WI38 (cell line): ENCODE data around the gene ZNF718.

Source experiments
- H3K4me3 ChIP-seq: 2 replicates; pipeline ENCODE4 v1.5.1; 2011; ENCODE audit warnings: low read depth, mild to moderate bottlenecking, control low read depth, low read length
- TF ChIP-seq, protein P1 (sequence below): IDR thresholded peaks from 2 replicates; pipeline ENCODE4 v1.5.1; 2012; ENCODE audit warnings: low read depth, mild to moderate bottlenecking, control low read depth, low read length

ZNF718 gene

DNA sequence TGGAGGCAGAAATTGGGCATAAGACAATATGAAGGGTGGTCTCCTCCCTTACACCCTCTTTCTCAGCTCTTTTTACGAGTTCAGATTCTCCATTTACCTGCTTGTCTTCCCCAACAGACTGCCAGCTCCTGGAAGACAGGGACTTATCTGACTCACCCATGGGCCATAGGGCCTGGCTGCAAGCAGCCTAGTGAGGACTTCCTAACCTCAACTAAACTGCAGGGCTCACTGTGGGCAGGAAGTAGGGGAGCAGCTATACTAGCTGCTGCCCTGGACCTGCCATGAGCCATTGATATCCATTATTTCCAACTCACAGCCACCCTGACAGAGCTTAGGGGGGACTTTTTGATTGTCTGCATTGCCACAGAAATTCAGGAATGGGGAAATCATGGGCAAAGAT is 11.5 kb upstream of the ZNF718 start:
- H3K4me3 ChIP-seq = no peak overlapping the region
- TF ChIP-seq, protein P1, sequence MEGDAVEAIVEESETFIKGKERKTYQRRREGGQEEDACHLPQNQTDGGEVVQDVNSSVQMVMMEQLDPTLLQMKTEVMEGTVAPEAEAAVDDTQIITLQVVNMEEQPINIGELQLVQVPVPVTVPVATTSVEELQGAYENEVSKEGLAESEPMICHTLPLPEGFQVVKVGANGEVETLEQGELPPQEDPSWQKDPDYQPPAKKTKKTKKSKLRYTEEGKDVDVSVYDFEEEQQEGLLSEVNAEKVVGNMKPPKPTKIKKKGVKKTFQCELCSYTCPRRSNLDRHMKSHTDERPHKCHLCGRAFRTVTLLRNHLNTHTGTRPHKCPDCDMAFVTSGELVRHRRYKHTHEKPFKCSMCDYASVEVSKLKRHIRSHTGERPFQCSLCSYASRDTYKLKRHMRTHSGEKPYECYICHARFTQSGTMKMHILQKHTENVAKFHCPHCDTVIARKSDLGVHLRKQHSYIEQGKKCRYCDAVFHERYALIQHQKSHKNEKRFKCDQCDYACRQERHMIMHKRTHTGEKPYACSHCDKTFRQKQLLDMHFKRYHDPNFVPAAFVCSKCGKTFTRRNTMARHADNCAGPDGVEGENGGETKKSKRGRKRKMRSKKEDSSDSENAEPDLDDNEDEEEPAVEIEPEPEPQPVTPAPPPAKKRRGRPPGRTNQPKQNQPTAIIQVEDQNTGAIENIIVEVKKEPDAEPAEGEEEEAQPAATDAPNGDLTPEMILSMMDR = no peak

DNA sequence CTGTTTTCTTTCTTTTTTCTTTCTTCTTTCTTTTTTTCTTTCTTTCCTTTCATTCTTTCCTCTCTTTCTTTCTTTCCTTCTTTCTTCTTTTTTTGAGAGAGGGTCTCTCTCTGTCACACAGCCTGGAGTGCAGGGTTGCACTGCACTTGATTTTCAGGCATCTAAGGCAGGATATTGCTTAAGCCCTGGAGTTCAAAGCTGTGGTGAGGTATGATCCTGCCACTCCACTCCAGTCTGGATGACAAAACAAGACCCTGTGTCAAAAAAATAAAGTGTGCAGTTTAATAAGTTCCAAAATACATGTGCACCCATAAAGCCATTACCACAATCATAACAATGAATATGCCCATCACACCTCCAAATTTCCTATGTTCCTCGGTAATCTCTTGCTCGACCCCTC is 10.6 kb upstream of the ZNF718 start:
- H3K4me3 ChIP-seq = no peak overlapping the region
- TF ChIP-seq, protein P1 = no peak

DNA sequence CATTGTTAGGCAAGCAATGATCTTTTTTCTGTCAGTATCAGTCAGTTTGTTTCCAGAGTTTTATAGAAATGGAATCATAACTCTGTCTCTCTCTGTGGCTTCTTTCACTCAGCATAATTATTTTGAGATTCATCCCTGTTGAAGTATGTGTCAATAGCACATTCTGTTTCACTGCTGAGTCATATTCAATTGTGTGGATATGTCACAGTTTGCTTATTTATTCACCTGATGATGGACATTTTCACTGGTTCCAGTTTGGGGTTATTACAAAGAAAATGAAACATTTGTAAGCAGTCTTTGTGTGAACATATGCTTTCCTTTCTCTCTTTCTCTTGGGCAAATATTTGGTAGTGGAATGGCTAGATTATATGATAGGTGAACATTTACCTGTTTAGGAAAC is 10.2 kb upstream of the ZNF718 start:
- TF ChIP-seq, protein P1 = no peak
- no peak overlapping the region for H3K4me3 ChIP-seq

DNA sequence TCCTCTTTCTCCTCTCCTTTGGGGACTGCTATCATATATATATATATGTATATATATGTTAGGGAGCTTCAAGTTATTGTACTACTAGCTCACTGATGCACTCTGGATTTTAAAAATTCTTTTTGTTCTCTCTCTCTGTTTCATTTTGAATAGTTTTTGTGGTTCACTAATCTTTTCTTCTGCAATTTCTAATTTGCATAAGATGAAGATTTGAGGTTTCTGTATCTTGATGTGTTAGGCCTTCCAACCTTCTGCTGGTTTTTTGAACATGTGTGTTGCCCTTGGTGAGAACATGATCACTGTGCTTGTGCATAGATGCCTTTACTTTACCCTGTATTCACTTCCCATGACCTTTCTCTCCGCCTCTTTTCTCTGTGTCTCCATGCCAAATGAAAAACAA is 7.8 kb upstream of the ZNF718 start:
- TF ChIP-seq, protein P1 = no peak
- H3K4me3 ChIP-seq = no peak overlapping the region

DNA sequence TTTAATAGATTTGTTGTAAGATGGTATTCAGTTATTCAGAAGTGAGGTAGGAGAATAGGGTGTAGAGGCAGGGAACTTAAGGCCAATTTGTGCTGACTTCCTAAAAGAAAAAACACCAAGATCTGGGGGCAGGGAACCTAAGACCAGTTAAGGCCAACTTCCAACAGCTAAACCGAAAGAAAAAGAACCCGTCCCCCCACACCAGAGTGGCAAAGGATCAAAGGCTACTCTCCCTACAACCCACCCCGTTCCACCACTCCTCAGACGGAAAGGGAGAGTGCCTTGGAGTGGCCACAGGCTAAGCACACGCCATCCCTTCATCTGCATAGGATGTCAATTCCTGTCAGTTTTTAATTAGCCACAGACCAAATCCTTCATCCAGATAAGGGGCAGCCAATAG is 3.7 kb upstream of the ZNF718 start:
- H3K4me3 ChIP-seq = no peak overlapping the region
- TF ChIP-seq, protein P1 = no peak

DNA sequence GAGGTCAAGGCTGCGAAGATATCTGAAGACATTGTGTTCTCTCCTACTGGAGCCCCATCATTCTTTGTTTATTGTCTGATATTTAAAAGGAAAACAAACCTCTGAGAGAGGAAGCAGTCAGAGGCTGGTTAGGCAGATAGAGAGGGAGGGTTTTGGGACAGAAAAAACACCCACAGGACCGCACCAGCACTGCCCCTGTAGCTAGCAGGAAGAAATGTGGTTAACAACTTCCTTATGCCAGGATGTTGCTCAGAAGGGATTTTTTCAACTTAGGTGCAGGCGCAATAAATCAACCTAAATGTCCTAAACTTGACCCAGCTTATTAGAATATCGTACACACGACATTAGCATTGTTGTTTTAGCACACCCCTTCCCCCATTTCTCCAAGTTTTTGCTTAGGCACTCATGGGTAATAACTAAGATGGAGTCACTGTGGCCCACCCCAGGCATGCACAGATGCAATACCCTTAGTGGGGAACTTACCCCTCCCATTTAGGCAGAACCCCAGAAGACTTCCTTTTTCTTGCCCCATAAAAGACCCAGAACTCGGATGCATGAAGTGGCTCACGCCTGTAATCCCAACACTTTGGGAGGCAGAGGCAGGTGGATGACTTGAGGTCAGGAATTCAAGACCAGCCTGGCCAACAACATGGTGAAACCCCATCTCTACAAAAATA is 2.8 kb upstream of the ZNF718 start:
- TF ChIP-seq, protein P1 = no peak
- no peak overlapping the region for H3K4me3 ChIP-seq

DNA sequence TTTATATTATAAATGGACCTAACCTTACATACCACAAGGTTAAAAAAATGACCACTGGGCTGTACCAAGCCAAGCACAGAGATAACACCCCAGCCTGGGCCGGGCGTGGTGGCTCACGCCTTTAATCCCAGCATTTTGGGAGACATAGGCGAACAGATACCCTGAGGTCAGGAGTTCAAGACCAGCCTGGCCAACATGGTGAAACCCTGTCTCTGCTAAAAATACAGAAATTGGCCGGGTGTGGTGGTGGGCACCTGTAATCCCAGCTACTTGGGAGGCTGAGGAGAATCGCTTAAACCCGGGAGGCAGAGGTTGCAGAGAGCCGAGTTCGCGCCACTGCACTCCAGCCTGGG is 403 bp upstream of the ZNF718 start:
- peak overlapping the region; percentile 72 for H3K4me3 ChIP-seq
